Adipose tissue (tissue), 3 donors: ENCODE results near the gene CHD9. TPM values are rescaled to one million over a fixed set of nuclear protein-coding genes. Genes with fewer than 3 reads are reported as not detected.

Experiments used
- H3K27ac ChIP-seq: one replicate; pipeline ENCODE4 v1.5.1; 2013; ENCODE audit warnings: low read depth, low read length
- WGBS, 3 donors: extraction: QIAGEN DNeasy Blood & Tissue Kit; methylation state at CpG; one replicate each; pipeline ENCODE4 v1.1.7; 2013; 5-methylcytosine and 5-hydroxymethylcytosine counted together
- polyA plus RNA-seq, 3 donors: library from polyadenylated mRNA; stranded (reverse); fragments of 200-250 nt; gene quantifications; one replicate each; pipeline ENCODE4 v1.2.3, GENCODE V29; 2013
- donor health status: healthy with polysubstance abuse.
- donor health status: Bipolar disorder and iron deficiency.
- donor health status: healthy.

CHD9 gene
- polyA plus RNA-seq, 3 donors: 11.7 to 20.1 (median 15.4) TPM

GRCh38 chr16:53369921-53370320, 315.1 kb downstream of the CHD9 start:
- H3K27ac ChIP-seq: no peak overlapping the region
- 44 to 63% (median 59%) methylated on average over 1 of the region's 1 CpG for WGBS, 3 donors

GRCh38 chr16:53370827-53371226, 316.0 kb downstream of the CHD9 start:
- no peak overlapping the region for H3K27ac ChIP-seq

DNA sequence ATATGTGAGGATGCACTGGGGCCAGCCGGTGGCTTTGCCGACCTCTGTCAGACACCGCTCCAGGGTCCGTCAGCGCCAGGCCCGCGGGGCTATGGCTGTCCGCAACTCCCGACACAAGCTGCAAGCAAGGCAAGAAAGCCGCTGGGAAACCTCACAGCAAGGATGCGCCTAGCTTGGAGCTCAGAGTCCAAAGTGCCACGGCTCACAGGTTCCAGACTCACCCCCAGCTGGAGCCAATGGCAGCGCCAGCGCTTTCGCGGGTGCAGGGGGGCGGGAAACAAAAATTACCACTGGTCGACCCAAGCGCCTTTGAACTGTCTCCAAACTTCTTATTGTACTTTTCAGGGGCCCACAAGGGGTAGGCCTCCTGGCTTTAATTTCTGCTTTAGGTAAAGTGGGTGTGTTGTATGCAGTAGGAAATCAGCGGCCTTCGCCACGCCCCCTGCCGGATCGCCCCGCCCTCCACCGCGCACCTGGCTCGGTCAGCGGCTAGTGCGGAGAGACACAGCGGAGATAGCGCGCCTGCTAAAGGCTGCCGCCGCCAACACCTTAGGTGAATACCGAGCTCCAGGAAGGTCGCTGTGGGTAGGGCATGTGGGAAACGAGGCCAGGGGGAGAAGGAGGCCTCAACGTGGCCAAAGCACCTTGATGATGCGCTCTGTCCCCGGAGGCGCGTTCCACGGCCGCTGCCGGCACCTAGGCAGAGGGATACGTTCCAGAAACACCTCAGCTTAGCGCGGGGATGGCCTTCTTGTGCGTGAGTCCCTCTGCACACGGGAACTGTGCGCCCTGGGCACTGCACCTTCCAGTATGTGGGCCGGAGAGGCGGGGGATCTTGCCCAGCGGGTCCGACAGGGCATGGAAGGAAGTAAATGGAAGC, 318.4 kb downstream of the CHD9 start:
- 8 to 21% (median 12%) methylated on average over 52 to 56 of the region's 56 CpGs for whole genome bisulfite sequencing, 3 donors
- H3K27ac ChIP-seq: no peak overlapping the region

DNA sequence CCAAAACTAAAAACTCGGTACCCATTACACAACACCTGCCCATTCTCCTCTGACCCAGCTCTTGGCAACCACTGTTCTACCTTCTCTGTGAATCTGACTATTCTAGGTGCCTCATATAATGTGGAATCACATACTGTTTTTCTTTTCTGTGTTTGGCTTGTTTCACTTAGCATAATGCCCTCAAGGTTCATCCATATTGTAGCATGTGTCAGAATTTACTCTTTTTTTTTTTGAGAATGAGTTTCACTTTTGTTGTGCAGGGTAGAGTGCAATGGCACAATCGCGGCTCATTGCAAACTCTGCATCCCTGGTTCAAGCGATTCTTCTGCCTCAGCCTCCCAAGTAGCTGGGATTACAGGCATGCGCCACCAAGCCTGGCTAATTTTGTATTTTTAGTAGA, 320.0 kb downstream of the CHD9 start:
- H3K27ac ChIP-seq: no peak overlapping the region
- 87 to 98% (median 87%) methylated on average over 5 of the region's 5 CpGs for WGBS, 3 donors

DNA sequence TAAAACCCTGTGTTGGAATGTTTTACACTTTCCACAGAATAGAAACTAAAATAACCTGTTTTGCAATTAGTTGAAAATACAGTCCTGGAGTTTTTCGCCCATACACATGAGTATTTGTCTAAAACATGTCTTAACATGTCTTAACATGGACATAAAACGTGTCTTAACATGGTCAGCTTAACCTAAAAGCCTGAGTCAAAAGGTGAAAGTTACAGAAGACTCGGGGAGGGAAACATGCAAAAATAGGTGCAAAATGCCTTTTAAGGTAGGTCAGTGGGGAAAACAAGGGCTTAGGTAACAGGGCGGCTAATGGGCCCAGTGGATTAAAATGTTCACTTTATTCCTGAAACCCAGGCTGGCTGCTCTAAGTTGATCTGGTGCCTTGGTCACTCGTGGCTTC, 323.3 kb downstream of the CHD9 start:
- WGBS, 3 donors: 43 to 64% (median 63%) methylated on average over 5 of the region's 5 CpGs
- H3K27ac ChIP-seq: no peak overlapping the region

Other genes with a start within 250 kb of the CHD9 start
- gene CHD9NB, start 2.1 kb upstream of the CHD9 start, polyA plus RNA-seq: 1 to 10 TPM in 2 of 3 donors, under 1 TPM in 1; 0.45 to 4.3 (median 1.2) TPM